ENCODE results near the gene C3orf20.

C3orf20 gene

GRCh38 chr3:14766428-14767244, 91.7 kb downstream of the C3orf20 start:
- no peaks in the 10 kb centered on the region for H3K27me3 Mint-ChIP-seq
- no peaks in the 10 kb centered on the region for H3K36me3 Mint-ChIP-seq (ENCODE audit: low read depth)
- H3K9me3 Mint-ChIP-seq: no peaks in the 10 kb centered on the region

GRCh38 chr3:14767245-14768051, 92.5 kb downstream of the C3orf20 start:
- Mint-ChIP-seq H3K9me3 (no peaks in the 10 kb centered on the region), H3K4me3 (no peak overlapping the region), H3K27me3 (no peaks in the 10 kb centered on the region), H3K4me1 (ENCODE audit: low read depth) (no peaks in the 10 kb centered on the region), H3K27ac (no peak overlapping the region), H3K36me3 (ENCODE audit: low read depth) (no peaks in the 10 kb centered on the region)

More at GRCh38 chr3:14766428-14767244, 91.7 kb downstream of the C3orf20 start:
- H3K4me3 Mint-ChIP-seq: no peak overlapping the region
- H3K4me1 Mint-ChIP-seq (ENCODE audit: low read depth): no peaks in the 10 kb centered on the region
- H3K27ac Mint-ChIP-seq: no peak overlapping the region

GRCh38 chr3:14768182-14768790, 93.3 kb downstream of the C3orf20 start:
- Mint-ChIP-seq H3K27me3 (no peaks in the 10 kb centered on the region), H3K36me3 (ENCODE audit: low read depth) (no peaks in the 10 kb centered on the region), H3K4me1 (ENCODE audit: low read depth) (no peaks in the 10 kb centered on the region), H3K4me3 (no peak overlapping the region), H3K27ac (no peak overlapping the region), H3K9me3 (no peaks in the 10 kb centered on the region)

- no peak overlapping the region for H3K27ac Mint-ChIP-seq
- no peak overlapping the region for H3K4me3 Mint-ChIP-seq
- no peaks in the 10 kb centered on the region for H3K36me3 Mint-ChIP-seq (ENCODE audit: low read depth)
- H3K4me1 Mint-ChIP-seq (ENCODE audit: low read depth): no peaks in the 10 kb centered on the region
- H3K27me3 Mint-ChIP-seq: no peaks in the 10 kb centered on the region
- H3K9me3 Mint-ChIP-seq: no peaks in the 10 kb centered on the region
Measured at GRCh38 chr3:14768881-14769280, 93.9 kb downstream of the C3orf20 start.

- no peak overlapping the region for H3K27ac Mint-ChIP-seq
Measured at GRCh38 chr3:14769544-14770325, 94.8 kb downstream of the C3orf20 start.

GRCh38 chr3:14770591-14770990, 95.7 kb downstream of the C3orf20 start:
- Mint-ChIP-seq H3K4me1 (ENCODE audit: low read depth) (no peaks in the 10 kb centered on the region), H3K27ac (no peak overlapping the region), H3K27me3 (no peaks in the 10 kb centered on the region), H3K9me3 (no peaks in the 10 kb centered on the region), H3K36me3 (ENCODE audit: low read depth) (no peaks in the 10 kb centered on the region), H3K4me3 (no peak overlapping the region)

More at GRCh38 chr3:14769544-14770325, 94.8 kb downstream of the C3orf20 start:
- Mint-ChIP-seq H3K4me3 (no peak overlapping the region), H3K4me1 (ENCODE audit: low read depth) (no peaks in the 10 kb centered on the region), H3K9me3 (no peaks in the 10 kb centered on the region), H3K36me3 (ENCODE audit: low read depth) (no peaks in the 10 kb centered on the region), H3K27me3 (no peaks in the 10 kb centered on the region)

- H3K27ac Mint-ChIP-seq: no peak overlapping the region
- no peaks in the 10 kb centered on the region for H3K9me3 Mint-ChIP-seq
- H3K36me3 Mint-ChIP-seq (ENCODE audit: low read depth): no peaks in the 10 kb centered on the region
- no peak overlapping the region for H3K4me3 Mint-ChIP-seq
- no peaks in the 10 kb centered on the region for H3K27me3 Mint-ChIP-seq
- no peaks in the 10 kb centered on the region for H3K4me1 Mint-ChIP-seq (ENCODE audit: low read depth)
Measured at GRCh38 chr3:14771593-14772497, 96.9 kb downstream of the C3orf20 start.

- H3K27me3 Mint-ChIP-seq: no peaks in the 10 kb centered on the region
- H3K4me3 Mint-ChIP-seq: no peak overlapping the region
- H3K4me1 Mint-ChIP-seq (ENCODE audit: low read depth): no peaks in the 10 kb centered on the region
- H3K27ac Mint-ChIP-seq: no peak overlapping the region
- no peaks in the 10 kb centered on the region for H3K9me3 Mint-ChIP-seq
- no peaks in the 10 kb centered on the region for H3K36me3 Mint-ChIP-seq (ENCODE audit: low read depth)
Measured at GRCh38 chr3:14772533-14773138, 97.7 kb downstream of the C3orf20 start.

- Mint-ChIP-seq H3K4me3 (no peak overlapping the region), H3K27me3 (no peaks in the 10 kb centered on the region), H3K4me1 (ENCODE audit: low read depth) (no peaks in the 10 kb centered on the region), H3K27ac (no peak overlapping the region), H3K36me3 (ENCODE audit: low read depth) (no peaks in the 10 kb centered on the region), H3K9me3 (no peaks in the 10 kb centered on the region)
Measured at GRCh38 chr3:14773281-14773680, 98.3 kb downstream of the C3orf20 start.

GRCh38 chr3:14773691-14774128, 98.8 kb downstream of the C3orf20 start:
- H3K27ac Mint-ChIP-seq: no peak overlapping the region
- no peak overlapping the region for H3K4me3 Mint-ChIP-seq
- H3K9me3 Mint-ChIP-seq: peaks cover 2% of the 10 kb centered on the region
- H3K27me3 Mint-ChIP-seq: peaks cover 2% of the 10 kb centered on the region
- no peaks in the 10 kb centered on the region for H3K4me1 Mint-ChIP-seq (ENCODE audit: low read depth)
- H3K36me3 Mint-ChIP-seq (ENCODE audit: low read depth): no peaks in the 10 kb centered on the region

- Mint-ChIP-seq H3K4me3 (no peak overlapping the region), H3K4me1 (ENCODE audit: low read depth) (no peaks in the 10 kb centered on the region), H3K9me3 (peaks cover 8% of the 10 kb centered on the region), H3K27ac (no peak overlapping the region), H3K36me3 (ENCODE audit: low read depth) (no peaks in the 10 kb centered on the region), H3K27me3 (peaks cover 6% of the 10 kb centered on the region)
Measured at GRCh38 chr3:14774431-14774830, 99.5 kb downstream of the C3orf20 start.

- Mint-ChIP-seq H3K27ac (no peak overlapping the region), H3K4me3 (no peak overlapping the region), H3K36me3 (ENCODE audit: low read depth) (no peaks in the 10 kb centered on the region), H3K4me1 (ENCODE audit: low read depth) (no peaks in the 10 kb centered on the region), H3K27me3 (peaks cover 6% of the 10 kb centered on the region), H3K9me3 (peaks cover 8% of the 10 kb centered on the region)
Measured at GRCh38 chr3:14775011-14775410, 100.1 kb downstream of the C3orf20 start.

- no peak overlapping the region for H3K27ac Mint-ChIP-seq
- peaks cover 8% of the 10 kb centered on the region for H3K9me3 Mint-ChIP-seq
- peaks cover 11% of the 10 kb centered on the region for H3K27me3 Mint-ChIP-seq
- no peaks in the 10 kb centered on the region for H3K4me1 Mint-ChIP-seq (ENCODE audit: low read depth)
- H3K4me3 Mint-ChIP-seq: no peak overlapping the region
- no peaks in the 10 kb centered on the region for H3K36me3 Mint-ChIP-seq (ENCODE audit: low read depth)
Measured at GRCh38 chr3:14775563-14775962, 100.6 kb downstream of the C3orf20 start.

Data from stimulated activated naive CD8-positive, alpha-beta T cell treated with anti-CD3 and anti-CD28 coated beads, Interleukin-15, Interleukin-2, amounts not matched to agents 100 ng/mL and 50 ng/mL, for 24 hours (primary cell).